GM12891 (cell line): ENCODE measurements around the gene ARL10. TPM values are rescaled to one million over a fixed set of nuclear protein-coding genes. Genes with fewer than 3 reads are reported as not detected.
A peak's percentile ranks its signal among the peaks of the same experiment; 100 is the strongest.

Experiments used
- DNase-seq: peaks from one replicate; pipeline ENCODE4 v3.0.0; 2011; ENCODE audit warnings: low spot score; ENCODE audit not compliant: insufficient read length
- FAIRE-seq: peaks from 2 replicates; lab custom pipeline; 2011; peaks lifted over from hg19 to GRCh38; lab: Jason Lieb, UNC
- PAX5 ChIP-seq: IDR thresholded peaks from 2 replicates; pipeline ENCODE4 v1.6.1; 2011; ENCODE audit warnings: low read length, moderate library complexity, mild to moderate bottlenecking; ENCODE audit not compliant: insufficient read depth, severe bottlenecking
- POLR2A ChIP-seq: IDR thresholded peaks from 2 replicates; pipeline ENCODE4 v1.6.1; 2011; ENCODE audit warnings: low read depth, low read length, control low read depth
- POLR2AphosphoS5 ChIP-seq: IDR thresholded peaks from 2 replicates; pipeline ENCODE4 v1.6.1; 2011; ENCODE audit warnings: low read depth, low read length, control low read depth
- POU2F2 ChIP-seq: IDR thresholded peaks from 2 replicates; pipeline ENCODE4 v1.6.1; 2011; ENCODE audit warnings: low read depth, mild to moderate bottlenecking, control low read depth, low read length, moderate library complexity
- SPI1 ChIP-seq: IDR thresholded peaks from 2 replicates; pipeline ENCODE4 v1.6.1; 2011; ENCODE audit warnings: low read depth, low read length, control low read depth
- TAF1 ChIP-seq: IDR thresholded peaks from 2 replicates; pipeline ENCODE4 v1.6.1; 2011; ENCODE audit warnings: low read depth, low read length, control low read depth
- polyA plus RNA-seq: library from polyadenylated mRNA; unstranded; fragments of >200 nt; gene quantifications from one replicate; pipeline ENCODE4 v1.2.1, GENCODE V29; 2012; ENCODE audit warnings: low read depth, missing spikeins, inconsistent platforms; ENCODE audit not compliant: missing spikeins

Gene ARL10
- 2.8 TPM for polyA plus RNA-seq

DNA sequence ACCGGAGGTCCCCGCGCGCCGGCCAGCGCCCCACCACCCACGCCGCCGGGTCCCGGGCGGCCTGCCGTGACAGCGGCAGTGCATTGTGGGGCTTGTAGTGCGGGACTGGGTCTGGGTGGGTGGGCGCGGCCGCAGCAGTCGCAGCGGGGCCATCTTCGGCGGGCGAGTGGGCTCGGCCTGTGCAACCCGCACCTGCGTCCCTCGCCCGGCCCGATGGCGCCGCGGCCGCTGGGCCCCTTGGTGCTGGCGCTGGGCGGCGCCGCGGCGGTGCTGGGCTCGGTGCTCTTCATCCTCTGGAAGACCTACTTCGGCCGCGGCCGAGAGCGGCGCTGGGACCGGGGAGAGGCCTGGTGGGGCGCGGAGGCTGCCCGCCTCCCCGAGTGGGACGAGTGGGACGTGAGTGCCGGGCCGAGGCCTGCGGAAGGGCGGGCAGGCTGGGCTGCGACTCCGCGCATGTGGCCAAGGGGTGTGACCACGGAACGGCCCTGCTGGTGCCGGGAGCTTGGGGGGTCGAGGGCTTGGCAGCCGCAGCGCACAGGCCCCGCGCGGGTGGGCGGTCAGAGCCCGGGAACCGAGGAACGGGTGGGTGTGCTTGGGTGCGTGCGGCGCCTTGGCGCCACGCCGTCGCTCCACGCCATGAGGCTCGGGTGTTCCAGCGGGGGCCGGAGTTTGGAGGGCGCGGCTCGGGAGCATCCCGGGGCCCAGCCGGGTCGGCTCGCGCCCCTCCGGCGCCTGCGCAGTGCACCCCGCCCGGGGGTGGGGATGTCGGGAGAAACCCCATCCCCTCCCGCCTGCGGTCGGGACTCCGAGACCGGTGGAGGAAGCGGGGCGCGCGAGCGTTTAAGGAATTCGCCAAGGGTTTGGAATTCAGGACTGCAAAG, at the start of gene ARL10:
Gene ARL10, plus strand, starts transcription at position 137 of the 881 bp plus-strand sequence. Its CDS starts 77 bp downstream, at position 214.
- TF ChIP-seq TAF1 (no peak), PAX5 (no peak), POLR2A (peak; percentile 37; the same call in 1 of the 2 replicates), POLR2AphosphoS5 (no peak), POU2F2 (no peak), SPI1 (no peak)
- DNase-seq (peak; percentile 63), FAIRE-seq (peak; percentile 89)

DNA sequence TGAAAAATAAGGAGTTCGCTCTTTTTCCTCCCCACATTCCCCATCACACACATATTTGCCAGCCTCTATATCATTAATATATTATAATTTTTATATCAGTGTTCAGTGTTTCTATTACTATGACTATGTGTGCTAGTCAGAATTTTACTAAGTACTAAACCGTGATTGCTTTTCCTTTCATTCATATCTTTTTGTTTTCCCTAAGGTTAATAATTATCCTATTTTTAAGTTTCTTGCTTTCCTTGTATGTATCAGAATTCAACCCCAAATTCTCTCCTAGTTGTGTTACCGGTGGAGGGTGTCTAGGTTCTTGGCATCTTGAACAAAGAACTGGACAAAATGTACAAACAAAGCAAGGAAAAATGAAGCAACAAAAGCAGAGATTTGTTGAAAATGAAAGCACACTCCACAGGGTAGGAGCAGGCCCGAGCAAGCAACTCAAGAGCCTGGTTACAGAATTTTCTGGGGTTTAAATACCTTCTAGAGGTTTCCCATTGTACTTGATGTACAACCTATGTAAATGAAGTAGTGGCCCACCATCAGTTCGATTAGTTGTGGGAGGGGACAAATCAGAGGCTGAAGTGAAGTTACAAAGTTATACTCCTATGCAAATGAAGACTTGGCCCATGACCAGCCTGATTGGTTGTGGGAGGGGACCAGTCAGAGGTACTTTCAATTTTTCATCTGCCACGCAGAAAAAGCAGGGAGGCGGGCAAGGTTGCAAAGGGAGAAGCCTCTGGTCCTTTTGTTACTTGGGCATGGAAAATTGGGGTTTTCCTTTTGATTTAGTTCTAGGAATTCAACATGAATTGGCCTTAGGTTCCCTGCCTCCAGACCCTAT, 47.5 kb upstream of the ARL10 start:
- no peak for DNase-seq

DNA sequence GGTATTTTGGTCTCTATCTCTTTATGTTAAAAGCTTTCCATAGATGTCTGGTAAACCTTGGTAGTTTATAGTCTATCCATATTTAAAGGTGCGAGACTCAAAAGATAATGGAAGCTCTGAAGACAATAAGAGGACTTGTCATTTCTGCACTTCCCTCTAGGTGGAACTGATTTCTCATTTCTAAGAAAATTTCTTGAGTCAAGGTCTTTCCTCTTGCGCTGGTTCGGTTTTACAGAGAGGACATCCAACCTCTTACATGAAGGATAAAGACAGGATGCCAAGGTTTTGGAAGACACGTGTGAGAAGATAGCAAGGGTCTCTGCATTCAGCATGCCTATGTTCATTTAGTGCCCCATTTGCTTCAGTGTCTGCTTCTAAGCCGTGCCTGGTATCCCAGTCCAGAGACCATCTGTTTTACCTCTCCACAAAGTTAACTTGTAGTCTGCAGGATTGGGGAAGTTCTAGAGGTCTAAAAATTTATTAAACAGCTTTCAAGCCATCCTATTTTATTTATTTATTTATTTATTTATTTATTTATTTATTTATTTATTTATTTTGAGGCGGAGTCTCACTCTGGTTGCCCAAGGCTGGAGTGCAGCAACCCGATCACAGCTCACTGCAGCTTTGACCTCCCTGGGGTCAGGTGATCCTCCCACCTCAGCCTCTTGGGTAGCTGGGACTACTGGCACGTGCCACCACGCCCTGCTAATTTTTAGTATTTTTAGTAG, 45.3 kb upstream of the ARL10 start:
- TF ChIP-seq SPI1 (0 out of 2 replicates have a peak, but pooled peaks have one; percentile 6), POLR2AphosphoS5 (no peak)
- DNase-seq, result no peak
- no peak for FAIRE-seq

More for the DNA sequence above, 47.5 kb upstream of the ARL10 start:
- FAIRE-seq, result no peak
- TF ChIP-seq POLR2AphosphoS5 (no peak), SPI1 (no peak), TAF1 (no peak), PAX5 (no peak), POLR2A (no peak), POU2F2 (no peak)

DNA sequence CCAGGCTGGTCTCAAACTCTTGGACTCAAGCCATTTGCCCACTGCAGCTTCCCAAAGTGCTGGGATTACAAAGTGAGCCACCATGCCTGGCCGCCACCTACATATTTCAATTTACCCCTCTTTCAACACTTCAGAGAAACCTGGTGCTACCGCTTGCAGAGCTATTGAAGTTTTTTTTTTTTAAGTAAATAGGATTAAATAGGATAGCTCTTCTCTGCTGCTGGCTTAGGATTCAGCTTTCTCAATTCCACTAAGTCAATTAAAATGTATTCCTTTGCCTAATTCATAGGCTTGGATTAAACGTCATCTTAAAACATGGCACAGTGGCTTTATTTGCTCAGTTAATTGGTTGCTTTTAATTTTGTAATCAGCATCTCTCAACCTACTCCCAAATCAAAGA, 44.7 kb upstream of the ARL10 start:
- FAIRE-seq, result no peak
- TF ChIP-seq POU2F2, result no peak
- TF ChIP-seq POLR2A, result no peak
- TF ChIP-seq SPI1, result no peak
- no peak for TF ChIP-seq POLR2AphosphoS5
- no peak for TF ChIP-seq TAF1
- no peak for TF ChIP-seq PAX5
- DNase-seq, result no peak

GRCh38 chr5:176334031-176334770, 31.1 kb upstream of the ARL10 start:
- no peak for TF ChIP-seq PAX5
- TF ChIP-seq SPI1, result no peak
- TF ChIP-seq TAF1, result no peak
- TF ChIP-seq POLR2A, result no peak
- TF ChIP-seq POLR2AphosphoS5, result no peak
- TF ChIP-seq POU2F2, result no peak
- DNase-seq (no peak), FAIRE-seq (no peak)

GRCh38 chr5:176337913-176338312, 27.4 kb upstream of the ARL10 start:
- no peak for FAIRE-seq
- no peak for DNase-seq
- TF ChIP-seq POU2F2, result no peak
- TF ChIP-seq POLR2A, result no peak
- no peak for TF ChIP-seq TAF1
- no peak for TF ChIP-seq SPI1
- no peak for TF ChIP-seq PAX5
- no peak for TF ChIP-seq POLR2AphosphoS5

GRCh38 chr5:176339304-176339703, 26.0 kb upstream of the ARL10 start:
- no peak for TF ChIP-seq SPI1
- no peak for TF ChIP-seq TAF1
- no peak for TF ChIP-seq POU2F2
- DNase-seq (no peak), FAIRE-seq (no peak)

- FAIRE-seq (no peak), DNase-seq (no peak)
- TF ChIP-seq PAX5, result no peak
- TF ChIP-seq POU2F2, result no peak
- no peak for TF ChIP-seq POLR2AphosphoS5
- TF ChIP-seq TAF1, result no peak
- TF ChIP-seq POLR2A, result no peak
These were observed 23.7 kb upstream of the ARL10 start for GRCh38 chr5:176341325-176342157.
